ENCODE results near the gene PRKAR1B.

The PRKAR1B gene

GRCh38 chr7:633381-634018 is 93.6 kb downstream of the PRKAR1B start:
- WGBS = 97% methylated on average over 8 of the region's 12 CpGs
- Histone ChIP-seq H2BK120ac (ENCODE audit: low read depth, low read length) (no peak overlapping the region), H3K4me2 (ENCODE audit: low read length, poor library complexity, severe bottlenecking) (no peak overlapping the region), H3K27me3 (ENCODE audit: control insufficient read depth in 1 of 2, insufficient read depth in 1 of 2, low read length in 2 of 2) (no peaks in the 10 kb centered on the region), H3K27ac (ENCODE audit: low read length, poor library complexity, severe bottlenecking) (no peak overlapping the region), H2AFZ (ENCODE audit: low read depth, low read length) (no peak overlapping the region), H4K8ac (ENCODE audit: low read length) (no peak overlapping the region), H2BK15ac (ENCODE audit: low read depth, poor library complexity, severe bottlenecking) (no peak overlapping the region), H3K36me3 (ENCODE audit: control insufficient read depth in 1 of 2, insufficient read depth in 2 of 2, low read depth in 1 of 2, low read length in 2 of 2) (peaks cover 0 to 18% of the 10 kb centered on the region in 2 experiments), H3K18ac (ENCODE audit: low read depth in 1 of 2, low read length in 2 of 2) (peak overlapping the region in 1 of 2 experiments; percentile 19), H3K79me1 (replicated peaks; ENCODE audit: low read length, poor library complexity, severe bottlenecking) (peaks cover 6% of the 10 kb centered on the region), H3K4ac (ENCODE audit: low read depth in 1 of 2, low read length in 2 of 2) (no peak overlapping the region), H3K4me1 (ENCODE audit: control insufficient read depth, insufficient read depth, low read depth, low read length) (peaks cover 1% of the 10 kb centered on the region), H4K91ac (ENCODE audit: low read length) (no peak overlapping the region), H3K9me3 (ENCODE audit: control insufficient read depth, low read length) (no peaks in the 10 kb centered on the region), H3K9ac (ENCODE audit: low read length) (no peak overlapping the region), H3K4me3 (ENCODE audit: insufficient read depth in 1 of 2, low read depth in 1 of 2, low read length in 2 of 2) (no peak overlapping the region), H2AK5ac (ENCODE audit: low read length, severe bottlenecking) (no peak overlapping the region), H3K23ac (ENCODE audit: low read length in 2 of 2) (peak overlapping the region in 1 of 2 experiments; percentile 11), H2BK5ac (ENCODE audit: low read depth, low read length, poor library complexity, severe bottlenecking) (no peak overlapping the region), H2BK12ac (ENCODE audit: low read length in 2 of 2) (no peak overlapping the region), H3K14ac (ENCODE audit: low read length in 2 of 2) (no peak overlapping the region)
- no peak for DNase-seq

DNA sequence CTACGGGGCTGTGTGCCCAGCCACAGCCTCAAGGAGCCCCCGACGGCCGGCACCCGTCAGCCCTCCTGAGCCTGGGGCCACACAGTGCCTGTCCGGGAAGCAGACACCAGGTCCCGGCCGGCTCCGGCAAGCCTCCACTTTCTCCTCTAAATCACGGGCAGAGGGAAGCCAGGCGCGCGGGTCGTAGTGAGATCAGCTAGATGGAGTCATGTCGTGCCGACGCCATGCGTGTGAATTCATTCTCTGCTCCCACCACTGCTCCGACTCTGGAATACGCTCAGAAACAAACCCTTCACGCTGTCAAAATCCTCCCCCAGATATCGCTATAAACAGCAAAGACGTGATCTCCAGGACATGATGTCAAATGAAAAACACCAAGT is 94.3 kb downstream of the PRKAR1B start:
- peaks cover 5% of the 10 kb centered on the region for H3K79me1 ChIP-seq (replicated peaks; ENCODE audit: low read length, poor library complexity, severe bottlenecking)
- H3K23ac ChIP-seq (ENCODE audit: low read length in 2 of 2) = no peak overlapping the region
- no peak overlapping the region for H2AFZ ChIP-seq (ENCODE audit: low read depth, low read length)
- H3K4me3 ChIP-seq (ENCODE audit: insufficient read depth in 1 of 2, low read depth in 1 of 2, low read length in 2 of 2) = no peak overlapping the region
- no peak overlapping the region for H3K18ac ChIP-seq (ENCODE audit: low read depth in 1 of 2, low read length in 2 of 2)
- H2BK5ac ChIP-seq (ENCODE audit: low read depth, low read length, poor library complexity, severe bottlenecking) = no peak overlapping the region
- H3K4me2 ChIP-seq (ENCODE audit: low read length, poor library complexity, severe bottlenecking) = no peak overlapping the region
- no peak overlapping the region for H2BK12ac ChIP-seq (ENCODE audit: low read length in 2 of 2)
- H3K4me1 ChIP-seq (ENCODE audit: control insufficient read depth, insufficient read depth, low read depth, low read length) = peaks cover 1% of the 10 kb centered on the region
- no peak overlapping the region for H2BK15ac ChIP-seq (ENCODE audit: low read depth, poor library complexity, severe bottlenecking)
- 91% methylated on average over 23 of the region's 23 CpGs for WGBS
- H3K27ac ChIP-seq (ENCODE audit: low read length, poor library complexity, severe bottlenecking) = no peak overlapping the region
- peak overlapping the region in 1 of 2 experiments; percentile 50 for H3K14ac ChIP-seq (ENCODE audit: low read length in 2 of 2)
- no peak overlapping the region for H4K91ac ChIP-seq (ENCODE audit: low read length)
- no peak overlapping the region for H2AK5ac ChIP-seq (ENCODE audit: low read length, severe bottlenecking)
- H3K9me3 ChIP-seq (ENCODE audit: control insufficient read depth, low read length) = no peaks in the 10 kb centered on the region
- no peak overlapping the region for H2BK120ac ChIP-seq (ENCODE audit: low read depth, low read length)
- no peak overlapping the region for H3K9ac ChIP-seq (ENCODE audit: low read length)
- H3K36me3 ChIP-seq (ENCODE audit: control insufficient read depth in 1 of 2, insufficient read depth in 2 of 2, low read depth in 1 of 2, low read length in 2 of 2) = peaks cover 0 to 19% of the 10 kb centered on the region in 2 experiments
- no peak for DNase-seq
- no peak overlapping the region for H3K4ac ChIP-seq (ENCODE audit: low read depth in 1 of 2, low read length in 2 of 2)
- H3K27me3 ChIP-seq (ENCODE audit: control insufficient read depth in 1 of 2, insufficient read depth in 1 of 2, low read length in 2 of 2) = no peaks in the 10 kb centered on the region
- no peak overlapping the region for H4K8ac ChIP-seq (ENCODE audit: low read length)

DNA sequence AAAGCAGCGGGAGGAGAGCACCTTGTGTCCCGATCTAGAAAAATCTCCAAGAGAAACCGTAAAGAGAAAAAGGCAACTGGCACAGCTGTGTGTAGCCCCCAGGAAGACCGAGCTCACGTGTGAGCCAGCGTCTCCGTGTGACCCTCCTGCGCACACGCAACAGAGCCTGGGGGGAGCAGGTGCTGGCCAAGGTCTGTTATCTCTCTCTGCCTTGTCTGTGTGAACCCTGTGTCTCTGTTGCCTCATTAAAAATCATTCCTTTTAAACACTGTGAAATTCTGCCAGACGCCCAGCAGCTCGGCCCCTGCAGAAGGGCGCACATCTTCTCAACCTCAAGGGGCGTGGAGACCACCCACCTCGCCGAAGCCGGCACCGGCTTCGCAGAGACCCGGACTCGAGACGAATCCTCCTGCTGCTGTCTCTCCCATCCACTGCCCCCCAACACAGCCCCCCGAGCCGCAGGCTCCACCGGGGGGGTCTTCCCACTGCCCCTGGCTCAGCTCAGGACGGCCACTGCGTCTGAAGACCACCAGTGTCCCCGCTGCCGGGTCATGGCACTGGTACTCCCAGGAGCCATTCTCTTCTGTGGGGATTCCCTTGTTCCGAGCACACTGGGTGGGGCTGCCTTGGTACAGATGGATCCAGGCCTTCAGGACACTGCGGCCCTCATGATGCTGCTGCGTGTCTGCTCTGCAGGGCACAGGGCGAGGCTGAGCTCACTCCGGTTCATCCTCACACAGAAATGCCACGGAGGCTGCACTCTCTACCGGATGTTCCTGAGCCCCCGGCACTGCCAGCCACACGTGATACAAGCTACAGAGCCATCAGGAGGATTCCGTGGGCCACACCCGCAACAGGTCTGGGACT is 94.9 kb downstream of the PRKAR1B start:
- no peak overlapping the region for H3K4me3 ChIP-seq (ENCODE audit: insufficient read depth in 1 of 2, low read depth in 1 of 2, low read length in 2 of 2)
- peaks cover 0 to 25% of the 10 kb centered on the region in 2 experiments for H3K36me3 ChIP-seq (ENCODE audit: control insufficient read depth in 1 of 2, insufficient read depth in 2 of 2, low read depth in 1 of 2, low read length in 2 of 2)
- peak overlapping the region in 1 of 2 experiments; percentile 39 for H3K14ac ChIP-seq (ENCODE audit: low read length in 2 of 2)
- H3K4ac ChIP-seq (ENCODE audit: low read depth in 1 of 2, low read length in 2 of 2) = no peak overlapping the region
- H3K27me3 ChIP-seq (ENCODE audit: control insufficient read depth in 1 of 2, insufficient read depth in 1 of 2, low read length in 2 of 2) = no peaks in the 10 kb centered on the region
- DNase-seq = no peak
- H3K4me2 ChIP-seq (ENCODE audit: low read length, poor library complexity, severe bottlenecking) = no peak overlapping the region
- H3K23ac ChIP-seq (ENCODE audit: low read length in 2 of 2) = no peak overlapping the region
- 96% methylated on average over 39 of the region's 39 CpGs for WGBS
- no peak overlapping the region for H2BK15ac ChIP-seq (ENCODE audit: low read depth, poor library complexity, severe bottlenecking)
- H4K91ac ChIP-seq (ENCODE audit: low read length) = peak overlapping the region; percentile 2
- H4K8ac ChIP-seq (ENCODE audit: low read length) = no peak overlapping the region
- peaks cover 4% of the 10 kb centered on the region for H3K79me1 ChIP-seq (replicated peaks; ENCODE audit: low read length, poor library complexity, severe bottlenecking)
- H2BK12ac ChIP-seq (ENCODE audit: low read length in 2 of 2) = no peak overlapping the region
- no peak overlapping the region for H2AFZ ChIP-seq (ENCODE audit: low read depth, low read length)
- H3K18ac ChIP-seq (ENCODE audit: low read depth in 1 of 2, low read length in 2 of 2) = no peak overlapping the region
- no peak overlapping the region for H2BK120ac ChIP-seq (ENCODE audit: low read depth, low read length)
- H2BK5ac ChIP-seq (ENCODE audit: low read depth, low read length, poor library complexity, severe bottlenecking) = no peak overlapping the region
- no peak overlapping the region for H3K27ac ChIP-seq (ENCODE audit: low read length, poor library complexity, severe bottlenecking)
- peaks cover 1% of the 10 kb centered on the region for H3K4me1 ChIP-seq (ENCODE audit: control insufficient read depth, insufficient read depth, low read depth, low read length)
- H3K9ac ChIP-seq (ENCODE audit: low read length) = no peak overlapping the region
- no peaks in the 10 kb centered on the region for H3K9me3 ChIP-seq (ENCODE audit: control insufficient read depth, low read length)
- no peak overlapping the region for H2AK5ac ChIP-seq (ENCODE audit: low read length, severe bottlenecking)

DNA sequence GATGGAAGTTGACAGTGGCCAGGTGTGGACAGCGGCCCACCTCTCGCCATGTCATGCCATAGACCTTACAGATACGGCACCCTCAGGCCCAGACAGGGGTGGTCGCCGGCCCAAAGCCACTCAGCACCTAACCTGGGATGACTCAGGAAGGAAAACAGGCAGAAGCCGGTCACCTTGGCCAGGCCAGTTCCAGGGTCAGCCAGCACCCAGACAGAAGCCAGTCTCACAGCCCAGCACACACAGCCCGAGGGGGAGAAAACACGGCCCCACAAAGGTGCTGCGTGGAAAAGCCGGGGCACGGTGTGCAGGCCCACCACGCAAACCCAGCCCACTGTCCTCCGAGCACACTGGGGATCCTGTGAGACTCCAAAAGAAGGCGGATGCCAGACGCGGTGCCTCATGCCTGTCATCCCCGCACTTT is 95.8 kb downstream of the PRKAR1B start:
- Histone ChIP-seq H2AFZ (ENCODE audit: low read depth, low read length) (no peak overlapping the region), H2BK120ac (ENCODE audit: low read depth, low read length) (no peak overlapping the region), H4K8ac (ENCODE audit: low read length) (peak overlapping the region; percentile 20), H3K9ac (ENCODE audit: low read length) (no peak overlapping the region), H3K27me3 (ENCODE audit: control insufficient read depth in 1 of 2, insufficient read depth in 1 of 2, low read length in 2 of 2) (no peaks in the 10 kb centered on the region), H3K9me3 (ENCODE audit: control insufficient read depth, low read length) (no peaks in the 10 kb centered on the region), H3K4me2 (ENCODE audit: low read length, poor library complexity, severe bottlenecking) (no peak overlapping the region), H2AK5ac (ENCODE audit: low read length, severe bottlenecking) (no peak overlapping the region), H3K4me3 (ENCODE audit: insufficient read depth in 1 of 2, low read depth in 1 of 2, low read length in 2 of 2) (no peak overlapping the region), H4K91ac (ENCODE audit: low read length) (no peak overlapping the region), H2BK5ac (ENCODE audit: low read depth, low read length, poor library complexity, severe bottlenecking) (no peak overlapping the region), H3K14ac (ENCODE audit: low read length in 2 of 2) (no peak overlapping the region), H3K79me1 (replicated peaks; ENCODE audit: low read length, poor library complexity, severe bottlenecking) (peaks cover 6% of the 10 kb centered on the region), H3K23ac (ENCODE audit: low read length in 2 of 2) (no peak overlapping the region), H2BK12ac (ENCODE audit: low read length in 2 of 2) (no peak overlapping the region), H3K4me1 (ENCODE audit: control insufficient read depth, insufficient read depth, low read depth, low read length) (peaks cover 1% of the 10 kb centered on the region), H3K36me3 (ENCODE audit: control insufficient read depth in 1 of 2, insufficient read depth in 2 of 2, low read depth in 1 of 2, low read length in 2 of 2) (peaks cover 0 to 24% of the 10 kb centered on the region in 2 experiments), H3K4ac (ENCODE audit: low read depth in 1 of 2, low read length in 2 of 2) (no peak overlapping the region), H2BK15ac (ENCODE audit: low read depth, poor library complexity, severe bottlenecking) (no peak overlapping the region), H3K27ac (ENCODE audit: low read length, poor library complexity, severe bottlenecking) (no peak overlapping the region), H3K18ac (ENCODE audit: low read depth in 1 of 2, low read length in 2 of 2) (no peak overlapping the region)
- WGBS = 98% methylated on average over 17 of the region's 17 CpGs
- no peak for DNase-seq
